HepG2 (cell line): ENCODE measurements around the gene CCND1. TPM values are rescaled to one million over a fixed set of nuclear protein-coding genes. Genes with fewer than 3 reads are reported as not detected.

ENCODE experiments used
- ASH2L ChIP-seq: fragments of 300-600, 200-600 bp; sonication (generic); IDR thresholded peaks from 2 replicates; pipeline ENCODE4 v1.7.0; 2017; ENCODE audit warnings: low read depth, mild to moderate bottlenecking, moderate library complexity, mixed read lengths, low read length; ENCODE audit not compliant: insufficient read length
- CEBPB ChIP-seq: IDR thresholded peaks from 2 replicates; pipeline ENCODE4 v1.6.1; 2011; ENCODE audit warnings: low read depth, low read length, improper control_type of control experiment, borderline replicate concordance
- CSRNP2 ChIP-seq: sonication (generic); formaldehyde crosslinking; conservative IDR thresholded peaks from 2 replicates; pipeline ENCODE4 v1.8.0; 2022; ENCODE audit warnings: low read depth, missing genetic modification reagents
- KDM1A ChIP-seq: IDR thresholded peaks from 2 replicates; pipeline ENCODE4 v1.6.1; 2016; ENCODE audit warnings: missing compliant biosample characterization
- MBNL3 ChIP-seq: fragments of 250-450 bp; sonication (Bioruptor Pico); conservative IDR thresholded peaks from 2 replicates; pipeline ENCODE4 v1.8.0; 2022; ENCODE audit warnings: mild to moderate bottlenecking, inconsistent platforms
- ZBTB42 ChIP-seq: sonication (generic); formaldehyde crosslinking; IDR thresholded peaks from 2 replicates; pipeline ENCODE4 v1.5.0; 2020; ENCODE audit warnings: mild to moderate bottlenecking, missing genetic modification reagents
- ZIK1 ChIP-seq: sonication (generic); formaldehyde crosslinking; IDR thresholded peaks from 2 replicates; pipeline ENCODE4 v1.5.0; 2020; ENCODE audit warnings: mild to moderate bottlenecking, low read depth, missing genetic modification reagents, borderline replicate concordance
- ZMAT3 ChIP-seq: sonication (generic); formaldehyde crosslinking; conservative IDR thresholded peaks from 2 replicates; pipeline ENCODE4 v1.7.0; 2021; ENCODE audit warnings: missing genetic modification reagents
- ZNF180 ChIP-seq: sonication (generic); formaldehyde crosslinking; IDR thresholded peaks from 2 replicates; pipeline ENCODE4 v1.4.0; 2020; ENCODE audit warnings: low read depth, missing genetic modification reagents, borderline replicate concordance
- ZNF207 ChIP-seq: fragments of 450-650 bp; IDR thresholded peaks from 2 replicates; pipeline ENCODE4 v1.6.1; 2016; ENCODE audit warnings: antibody characterized with exemption, borderline replicate concordance
- ZNF256 ChIP-seq: sonication (generic); formaldehyde crosslinking; conservative IDR thresholded peaks from 2 replicates; pipeline ENCODE4 v1.4.0; 2020; ENCODE audit warnings: missing genetic modification reagents
- ZNF337 ChIP-seq: sonication (generic); formaldehyde crosslinking; IDR thresholded peaks from 2 replicates; pipeline ENCODE4 v1.5.1; 2020; ENCODE audit warnings: missing genetic modification reagents, low read depth, mild to moderate bottlenecking, borderline replicate concordance
- ZNF354B ChIP-seq: sonication (generic); formaldehyde crosslinking; IDR thresholded peaks from 2 replicates; pipeline ENCODE4 v1.8.0; 2022; ENCODE audit warnings: mild to moderate bottlenecking, missing genetic modification reagents
- ZNF644 ChIP-seq: IDR thresholded peaks from 2 replicates; pipeline ENCODE4 v1.6.1; 2016; ENCODE audit warnings: low read depth
- ZNF709 ChIP-seq: sonication (generic); formaldehyde crosslinking; IDR thresholded peaks from 2 replicates; pipeline ENCODE4 v1.5.0; 2020; ENCODE audit warnings: mild to moderate bottlenecking, missing genetic modification reagents
- polyA plus RNA-seq, 8 experiments: library from polyadenylated mRNA; depleted of rRNA in 3 of 8; stranded (reverse) in 7 of 8; unstranded in 1 of 8; fragments of >200 nt; fragmentation: Illumina TruSeq in 4 of 8; extraction: Trizol in 4 of 8; gene quantifications; 2 replicates each; pipeline versions ENCODE4 v1.2.1 to v1.2.3, GENCODE V29; 2011 to 2016; ENCODE audit warnings: low read depth in 4 of 8, missing spikeins in 1 of 8, mixed read lengths in 1 of 8; ENCODE audit not compliant: insufficient read depth in 1 of 8
- total RNA-seq, 5 experiments: library from RNA; depleted of rRNA; stranded (reverse); fragments of >200 nt; fragmentation: Illumina TruSeq; extraction: Trizol; gene quantifications; 2 replicates each; pipeline ENCODE4 v1.2.3, GENCODE V29; 2016; ENCODE audit warnings: low read depth in 1 of 5
- TF ChIP-seq, protein P1 (sequence below): sonication (generic); formaldehyde crosslinking; IDR thresholded peaks from 2 replicates; pipeline ENCODE4 v1.4.0; 2020; ENCODE audit warnings: missing genetic modification reagents
- TF ChIP-seq, protein P2 (sequence below): sonication (generic); formaldehyde crosslinking; conservative IDR thresholded peaks from 2 replicates; pipeline ENCODE4 v1.4.0; 2020; ENCODE audit warnings: missing genetic modification reagents
- TF ChIP-seq, protein P3 (sequence below): sonication (generic); formaldehyde crosslinking; IDR thresholded peaks from 2 replicates; pipeline ENCODE4 v1.5.0; 2020; ENCODE audit warnings: missing genetic modification reagents
- TF ChIP-seq, protein P4 (sequence below): sonication (generic); formaldehyde crosslinking; IDR thresholded peaks from 2 replicates; pipeline ENCODE4 v1.4.0; 2020; ENCODE audit warnings: mild to moderate bottlenecking, missing genetic modification reagents

Gene CCND1
- total and polyA plus RNA-seq, 2 of the 13 experiments (the other 11 are each of a cell fraction or from before 2014, with no cell fraction given), result 107 to 136 TPM

- TF ChIP-seq ZNF354B (CRISPR knock-in tag) (no peak), ZIK1 (CRISPR knock-in tag) (no peak), ZNF207 (no peak), ZMAT3 (CRISPR knock-in tag) (no peak), ZNF256 (CRISPR knock-in tag) (no peak), CEBPB (no peak), MBNL3 (no peak), ZNF337 (CRISPR knock-in tag) (no peak), CSRNP2 (CRISPR knock-in tag) (no peak), ZNF180 (no peak), KDM1A (CRISPR knock-in tag) (no peak), ASH2L (no peak), ZNF644 (CRISPR knock-in tag) (no peak), ZNF709 (CRISPR knock-in tag) (no peak), ZBTB42 (CRISPR knock-in tag) (no peak)
- TF ChIP-seq, protein P1, sequence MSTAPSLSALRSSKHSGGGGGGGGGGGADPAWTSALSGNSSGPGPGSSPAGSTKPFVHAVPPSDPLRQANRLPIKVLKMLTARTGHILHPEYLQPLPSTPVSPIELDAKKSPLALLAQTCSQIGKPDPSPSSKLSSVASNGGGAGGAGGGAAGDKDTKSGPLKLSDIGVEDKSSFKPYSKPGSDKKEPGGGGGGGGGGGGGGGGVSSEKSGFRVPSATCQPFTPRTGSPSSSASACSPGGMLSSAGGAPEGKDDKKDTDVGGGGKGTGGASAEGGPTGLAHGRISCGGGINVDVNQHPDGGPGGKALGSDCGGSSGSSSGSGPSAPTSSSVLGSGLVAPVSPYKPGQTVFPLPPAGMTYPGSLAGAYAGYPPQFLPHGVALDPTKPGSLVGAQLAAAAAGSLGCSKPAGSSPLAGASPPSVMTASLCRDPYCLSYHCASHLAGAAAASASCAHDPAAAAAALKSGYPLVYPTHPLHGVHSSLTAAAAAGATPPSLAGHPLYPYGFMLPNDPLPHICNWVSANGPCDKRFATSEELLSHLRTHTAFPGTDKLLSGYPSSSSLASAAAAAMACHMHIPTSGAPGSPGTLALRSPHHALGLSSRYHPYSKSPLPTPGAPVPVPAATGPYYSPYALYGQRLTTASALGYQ (CRISPR knock-in tag), result no peak
- TF ChIP-seq, protein P2, sequence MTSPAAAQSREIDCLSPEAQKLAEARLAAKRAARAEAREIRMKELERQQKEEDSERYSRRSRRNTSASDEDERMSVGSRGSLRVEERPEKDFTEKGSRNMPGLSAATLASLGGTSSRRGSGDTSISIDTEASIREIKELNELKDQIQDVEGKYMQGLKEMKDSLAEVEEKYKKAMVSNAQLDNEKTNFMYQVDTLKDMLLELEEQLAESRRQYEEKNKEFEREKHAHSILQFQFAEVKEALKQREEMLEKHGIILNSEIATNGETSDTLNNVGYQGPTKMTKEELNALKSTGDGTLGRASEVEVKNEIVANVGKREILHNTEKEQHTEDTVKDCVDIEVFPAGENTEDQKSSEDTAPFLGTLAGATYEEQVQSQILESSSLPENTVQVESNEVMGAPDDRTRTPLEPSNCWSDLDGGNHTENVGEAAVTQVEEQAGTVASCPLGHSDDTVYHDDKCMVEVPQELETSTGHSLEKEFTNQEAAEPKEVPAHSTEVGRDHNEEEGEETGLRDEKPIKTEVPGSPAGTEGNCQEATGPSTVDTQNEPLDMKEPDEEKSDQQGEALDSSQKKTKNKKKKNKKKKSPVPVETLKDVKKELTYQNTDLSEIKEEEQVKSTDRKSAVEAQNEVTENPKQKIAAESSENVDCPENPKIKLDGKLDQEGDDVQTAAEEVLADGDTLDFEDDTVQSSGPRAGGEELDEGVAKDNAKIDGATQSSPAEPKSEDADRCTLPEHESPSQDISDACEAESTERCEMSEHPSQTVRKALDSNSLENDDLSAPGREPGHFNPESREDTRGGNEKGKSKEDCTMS (CRISPR knock-in tag), result no peak
- TF ChIP-seq, protein P3, sequence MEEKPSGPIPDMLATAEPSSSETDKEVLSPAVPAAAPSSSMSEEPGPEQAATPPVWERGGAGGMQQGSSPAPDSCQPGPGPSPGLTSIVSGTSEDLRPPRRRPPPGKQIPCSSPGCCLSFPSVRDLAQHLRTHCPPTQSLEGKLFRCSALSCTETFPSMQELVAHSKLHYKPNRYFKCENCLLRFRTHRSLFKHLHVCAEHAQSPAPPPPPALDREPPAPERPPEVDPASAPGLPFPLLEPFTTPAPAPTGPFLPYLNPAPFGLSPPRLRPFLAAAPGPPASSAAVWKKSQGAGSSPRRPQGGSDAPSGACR (CRISPR knock-in tag), result no peak
- TF ChIP-seq, protein P4, sequence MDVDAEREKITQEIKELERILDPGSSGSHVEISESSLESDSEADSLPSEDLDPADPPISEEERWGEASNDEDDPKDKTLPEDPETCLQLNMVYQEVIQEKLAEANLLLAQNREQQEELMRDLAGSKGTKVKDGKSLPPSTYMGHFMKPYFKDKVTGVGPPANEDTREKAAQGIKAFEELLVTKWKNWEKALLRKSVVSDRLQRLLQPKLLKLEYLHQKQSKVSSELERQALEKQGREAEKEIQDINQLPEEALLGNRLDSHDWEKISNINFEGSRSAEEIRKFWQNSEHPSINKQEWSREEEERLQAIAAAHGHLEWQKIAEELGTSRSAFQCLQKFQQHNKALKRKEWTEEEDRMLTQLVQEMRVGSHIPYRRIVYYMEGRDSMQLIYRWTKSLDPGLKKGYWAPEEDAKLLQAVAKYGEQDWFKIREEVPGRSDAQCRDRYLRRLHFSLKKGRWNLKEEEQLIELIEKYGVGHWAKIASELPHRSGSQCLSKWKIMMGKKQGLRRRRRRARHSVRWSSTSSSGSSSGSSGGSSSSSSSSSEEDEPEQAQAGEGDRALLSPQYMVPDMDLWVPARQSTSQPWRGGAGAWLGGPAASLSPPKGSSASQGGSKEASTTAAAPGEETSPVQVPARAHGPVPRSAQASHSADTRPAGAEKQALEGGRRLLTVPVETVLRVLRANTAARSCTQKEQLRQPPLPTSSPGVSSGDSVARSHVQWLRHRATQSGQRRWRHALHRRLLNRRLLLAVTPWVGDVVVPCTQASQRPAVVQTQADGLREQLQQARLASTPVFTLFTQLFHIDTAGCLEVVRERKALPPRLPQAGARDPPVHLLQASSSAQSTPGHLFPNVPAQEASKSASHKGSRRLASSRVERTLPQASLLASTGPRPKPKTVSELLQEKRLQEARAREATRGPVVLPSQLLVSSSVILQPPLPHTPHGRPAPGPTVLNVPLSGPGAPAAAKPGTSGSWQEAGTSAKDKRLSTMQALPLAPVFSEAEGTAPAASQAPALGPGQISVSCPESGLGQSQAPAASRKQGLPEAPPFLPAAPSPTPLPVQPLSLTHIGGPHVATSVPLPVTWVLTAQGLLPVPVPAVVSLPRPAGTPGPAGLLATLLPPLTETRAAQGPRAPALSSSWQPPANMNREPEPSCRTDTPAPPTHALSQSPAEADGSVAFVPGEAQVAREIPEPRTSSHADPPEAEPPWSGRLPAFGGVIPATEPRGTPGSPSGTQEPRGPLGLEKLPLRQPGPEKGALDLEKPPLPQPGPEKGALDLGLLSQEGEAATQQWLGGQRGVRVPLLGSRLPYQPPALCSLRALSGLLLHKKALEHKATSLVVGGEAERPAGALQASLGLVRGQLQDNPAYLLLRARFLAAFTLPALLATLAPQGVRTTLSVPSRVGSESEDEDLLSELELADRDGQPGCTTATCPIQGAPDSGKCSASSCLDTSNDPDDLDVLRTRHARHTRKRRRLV (CRISPR knock-in tag), result no peak
Observed at GRCh38 chr11:69683764-69684333, 42.9 kb downstream of the CCND1 start (continued).
